ENCODE results near the gene NPPC.

Gene NPPC

DNA sequence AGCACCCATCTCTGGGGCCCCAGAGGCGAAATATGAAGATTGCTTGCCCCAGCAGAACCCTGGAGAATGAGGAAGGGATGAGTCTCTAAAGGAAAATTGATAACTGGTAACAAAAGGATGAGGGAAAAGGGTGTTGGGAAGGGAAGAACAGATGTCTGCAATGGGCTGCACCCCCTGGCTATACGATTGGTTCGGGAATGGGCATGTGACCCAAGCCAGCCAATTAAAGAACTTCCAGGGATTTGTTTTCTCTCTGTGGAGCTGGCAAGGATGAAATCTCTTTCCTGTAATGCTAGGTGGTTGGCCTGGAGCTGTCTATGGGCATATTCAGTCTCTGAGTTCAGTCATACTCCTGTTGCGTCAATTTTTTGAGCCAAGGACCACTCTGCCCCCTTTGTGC lies 12.8 kb upstream of the NPPC start:
- no peak for TF ChIP-seq CTCF (IDR thresholded peaks at IDR 0.05; ENCODE audit: low read depth, low read length)
- Histone ChIP-seq H3K4me3 (ENCODE audit: low read depth, low read length) (no peak overlapping the region), H3K36me3 (no peaks in the 10 kb centered on the region), H3K9me3 (ENCODE audit: severe bottlenecking) (no peaks in the 10 kb centered on the region), H3K27ac (no peak overlapping the region), H3K27me3 (ENCODE audit: insufficient read depth, low read depth, severe bottlenecking) (no peaks in the 10 kb centered on the region)
- DNase-seq: no peak

GRCh38 chr2:231937057-231937456 lies 10.9 kb upstream of the NPPC start:
- Histone ChIP-seq H3K9me3 (ENCODE audit: severe bottlenecking) (no peaks in the 10 kb centered on the region), H3K36me3 (no peaks in the 10 kb centered on the region)
- TF ChIP-seq CTCF (IDR thresholded peaks at IDR 0.05; ENCODE audit: low read depth, low read length): no peak

DNA sequence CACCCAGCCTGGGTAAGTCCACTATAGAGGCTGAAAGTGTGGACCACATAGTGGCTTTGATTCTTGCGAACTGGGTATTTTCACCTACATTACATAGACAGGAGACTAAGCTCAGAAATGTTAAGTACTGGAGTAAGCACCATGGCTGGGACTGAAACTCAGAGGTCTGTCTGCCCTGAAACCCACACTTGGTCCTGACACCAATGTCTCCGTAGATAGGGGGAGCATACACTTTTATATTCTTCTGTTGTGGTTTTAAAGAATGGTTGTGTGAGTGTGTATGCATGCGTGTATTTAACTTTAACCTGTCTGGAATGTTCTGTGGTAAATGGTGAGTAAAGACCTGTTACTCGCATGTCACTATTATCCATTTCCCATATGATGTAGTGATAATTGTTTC lies 10.3 kb upstream of the NPPC start:
- H3K9me3 ChIP-seq (ENCODE audit: severe bottlenecking): no peaks in the 10 kb centered on the region
- no peaks in the 10 kb centered on the region for H3K36me3 ChIP-seq
- H3K27ac ChIP-seq: no peak overlapping the region
- H3K4me3 ChIP-seq (ENCODE audit: low read depth, low read length): no peak overlapping the region
- no peak for TF ChIP-seq CTCF (IDR thresholded peaks at IDR 0.05; ENCODE audit: low read depth, low read length)
- H3K27me3 ChIP-seq (ENCODE audit: insufficient read depth, low read depth, severe bottlenecking): no peaks in the 10 kb centered on the region
- no peak for DNase-seq

More at GRCh38 chr2:231937057-231937456, 10.9 kb upstream of the NPPC start:
- H3K27me3 ChIP-seq (ENCODE audit: insufficient read depth, low read depth, severe bottlenecking): no peaks in the 10 kb centered on the region
- DNase-seq: no peak
- no peak overlapping the region for H3K4me3 ChIP-seq (ENCODE audit: low read depth, low read length)
- H3K27ac ChIP-seq: no peak overlapping the region

- Histone ChIP-seq H3K36me3 (no peaks in the 10 kb centered on the region), H3K27ac (no peak overlapping the region), H3K4me3 (ENCODE audit: low read depth, low read length) (no peak overlapping the region), H3K27me3 (ENCODE audit: insufficient read depth, low read depth, severe bottlenecking) (no peaks in the 10 kb centered on the region), H3K9me3 (ENCODE audit: severe bottlenecking) (no peaks in the 10 kb centered on the region)
- TF ChIP-seq CTCF (IDR thresholded peaks at IDR 0.05; ENCODE audit: low read depth, low read length): no peak
- DNase-seq: no peak
These were observed 9.6 kb upstream of the NPPC start for GRCh38 chr2:231935815-231936214.

- no peaks in the 10 kb centered on the region for H3K27me3 ChIP-seq (ENCODE audit: insufficient read depth, low read depth, severe bottlenecking)
- no peak overlapping the region for H3K4me3 ChIP-seq (ENCODE audit: low read depth, low read length)
- H3K36me3 ChIP-seq: no peaks in the 10 kb centered on the region
- no peak for DNase-seq
- H3K9me3 ChIP-seq (ENCODE audit: severe bottlenecking): no peaks in the 10 kb centered on the region
- no peak for TF ChIP-seq CTCF (IDR thresholded peaks at IDR 0.05; ENCODE audit: low read depth, low read length)
- H3K27ac ChIP-seq: no peak overlapping the region
These were observed 9.0 kb upstream of the NPPC start for GRCh38 chr2:231935207-231935524.

DNA sequence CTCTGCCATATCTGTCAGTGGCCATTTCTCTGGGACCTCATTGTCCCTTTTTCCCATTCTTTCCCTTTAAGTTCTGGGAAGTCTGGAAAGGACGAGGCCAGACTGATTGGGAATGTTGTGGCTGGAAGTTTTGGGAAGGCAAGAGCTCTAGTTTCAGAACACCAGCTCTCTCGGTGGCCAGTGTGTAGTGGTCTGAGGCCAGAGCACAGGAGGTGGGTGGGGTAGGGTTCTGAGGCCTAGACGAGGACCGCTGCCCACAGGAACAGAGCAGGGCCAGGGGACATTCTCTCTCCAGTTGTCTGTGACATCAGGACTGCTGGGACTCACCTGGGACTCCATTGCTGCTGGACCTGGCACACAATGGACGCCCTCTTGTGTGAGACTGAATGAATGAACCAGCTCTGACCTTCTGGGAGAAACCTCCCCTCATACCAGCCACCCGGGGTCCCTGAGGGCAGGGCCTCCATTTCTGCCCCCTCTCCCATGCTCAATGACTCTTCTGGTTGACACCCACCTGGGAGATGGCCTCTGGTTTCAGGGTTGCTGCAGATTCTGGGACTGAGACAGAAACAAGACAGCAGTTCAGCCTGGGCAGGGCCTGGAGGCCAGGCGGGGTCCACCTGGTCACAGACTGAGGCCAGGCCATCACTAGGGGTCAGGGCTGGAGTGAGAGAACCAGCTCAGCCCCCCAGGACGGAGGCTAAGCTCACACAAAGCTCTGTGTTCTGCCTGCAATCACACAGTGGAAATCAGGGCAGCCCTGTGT lies 8.4 kb upstream of the NPPC start:
- Histone ChIP-seq H3K27ac (no peak overlapping the region), H3K9me3 (ENCODE audit: severe bottlenecking) (no peaks in the 10 kb centered on the region), H3K27me3 (ENCODE audit: insufficient read depth, low read depth, severe bottlenecking) (no peaks in the 10 kb centered on the region), H3K36me3 (no peaks in the 10 kb centered on the region), H3K4me3 (ENCODE audit: low read depth, low read length) (no peak overlapping the region)
- TF ChIP-seq CTCF (IDR thresholded peaks at IDR 0.05; ENCODE audit: low read depth, low read length): no peak
- DNase-seq: no peak
